ENCODE results near the gene RHOH. TPM values are rescaled to one million over a fixed set of nuclear protein-coding genes. Genes with fewer than 3 reads are reported as not detected.

Gene RHOH
- polyA plus RNA-seq, 2 of the 4 experiments (the other 2 are of a cell fraction): 0.08 to 0.26 TPM

DNA sequence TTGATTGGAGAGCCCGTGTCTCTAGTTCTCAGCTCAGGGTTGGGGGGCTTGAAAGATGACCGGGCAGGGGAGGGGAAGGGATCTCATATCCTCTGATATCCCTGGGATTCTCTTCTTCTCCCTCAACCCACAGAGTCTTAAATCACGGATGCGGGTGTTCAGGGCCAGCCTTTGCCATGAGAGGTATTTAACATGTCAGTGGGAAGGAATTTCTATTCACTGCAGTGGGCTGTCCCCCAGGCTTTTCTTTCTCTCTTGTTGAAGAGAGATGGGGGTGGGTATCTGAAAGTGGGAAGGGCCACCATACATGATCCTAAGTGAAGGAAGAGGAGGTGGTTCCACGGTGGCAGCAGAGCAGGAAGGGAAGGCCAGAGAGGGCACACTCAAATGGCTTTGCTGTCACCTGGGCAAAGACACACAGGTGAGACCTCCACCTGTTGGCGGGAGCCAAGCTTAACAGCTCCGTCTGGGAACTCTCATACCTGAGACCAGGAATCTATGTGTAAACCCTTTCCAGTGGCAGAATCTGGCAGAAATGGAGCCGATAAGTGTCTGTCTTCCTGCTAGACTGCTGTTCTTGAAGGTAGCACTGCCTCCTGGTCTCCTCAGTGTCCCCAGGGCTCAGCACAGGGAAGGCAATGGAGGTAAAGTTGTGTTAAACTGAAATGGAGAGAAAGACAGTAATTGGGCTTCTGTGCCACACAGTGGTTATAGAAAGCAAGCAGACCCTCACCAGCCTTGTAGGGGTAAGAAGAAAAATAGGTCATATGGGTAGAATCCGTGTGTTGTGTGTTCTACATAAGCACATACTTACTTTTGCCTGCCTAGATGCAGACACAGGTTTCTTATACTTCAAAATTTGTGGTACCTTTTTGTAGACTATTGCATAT lies 49.4 kb downstream of the RHOH start:
- H3K4me1 ChIP-seq: peaks cover 7% of the 10 kb centered on the region
- WGBS (ENCODE audit: missing lambda C conversion rate): 74% methylated on average over 9 of the region's 9 CpGs
- no peak for FAIRE-seq
- H3K4me3 ChIP-seq: no peak overlapping the region
- ATAC-seq: no peak
- no peak overlapping the region for H3K27ac ChIP-seq
- ChIA-PET POLR2A (no interaction called here), CTCF (interaction anchor here (0.6 kb wide), 1 partner anchor 14 kb away, joined by 3 read pairs; no protein-coding TSS in a partner anchor)
- H3K4me2 ChIP-seq: no peak overlapping the region
- H3K9me3 ChIP-seq: no peaks in the 10 kb centered on the region
- no peak for DNase-seq (ENCODE audit: low read depth in 1 of 2, low spot score in 1 of 2)
- TF ChIP-seq FOXS1 (CRISPR knock-in tag; IDR thresholded peaks at IDR 0.05): no peak
- TF ChIP-seq, protein P1, sequence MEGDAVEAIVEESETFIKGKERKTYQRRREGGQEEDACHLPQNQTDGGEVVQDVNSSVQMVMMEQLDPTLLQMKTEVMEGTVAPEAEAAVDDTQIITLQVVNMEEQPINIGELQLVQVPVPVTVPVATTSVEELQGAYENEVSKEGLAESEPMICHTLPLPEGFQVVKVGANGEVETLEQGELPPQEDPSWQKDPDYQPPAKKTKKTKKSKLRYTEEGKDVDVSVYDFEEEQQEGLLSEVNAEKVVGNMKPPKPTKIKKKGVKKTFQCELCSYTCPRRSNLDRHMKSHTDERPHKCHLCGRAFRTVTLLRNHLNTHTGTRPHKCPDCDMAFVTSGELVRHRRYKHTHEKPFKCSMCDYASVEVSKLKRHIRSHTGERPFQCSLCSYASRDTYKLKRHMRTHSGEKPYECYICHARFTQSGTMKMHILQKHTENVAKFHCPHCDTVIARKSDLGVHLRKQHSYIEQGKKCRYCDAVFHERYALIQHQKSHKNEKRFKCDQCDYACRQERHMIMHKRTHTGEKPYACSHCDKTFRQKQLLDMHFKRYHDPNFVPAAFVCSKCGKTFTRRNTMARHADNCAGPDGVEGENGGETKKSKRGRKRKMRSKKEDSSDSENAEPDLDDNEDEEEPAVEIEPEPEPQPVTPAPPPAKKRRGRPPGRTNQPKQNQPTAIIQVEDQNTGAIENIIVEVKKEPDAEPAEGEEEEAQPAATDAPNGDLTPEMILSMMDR (IDR thresholded peaks at IDR 0.05): no peak
- TF ChIP-seq ZSCAN20 (CRISPR knock-in tag; IDR thresholded peaks at IDR 0.05): no peak
- no peak for TF ChIP-seq HOXB13 (CRISPR knock-in tag; IDR thresholded peaks at IDR 0.05; ENCODE audit: low read depth)
- TF ChIP-seq ZC3H11A (IDR thresholded peaks at IDR 0.05): no peak
- TF ChIP-seq JUNB (IDR thresholded peaks at IDR 0.05): no peak
- TF ChIP-seq EHF (CRISPR knock-in tag; IDR thresholded peaks at IDR 0.05): no peak
- no peak for TF ChIP-seq FOSL2 (IDR thresholded peaks at IDR 0.05)
- TF ChIP-seq FOSL2 (CRISPR knock-in tag; IDR thresholded peaks at IDR 0.05): no peak
- TF ChIP-seq NFE2L2 (conservative IDR thresholded peaks at IDR 0.05; ENCODE audit: low read length): no peak
- TF ChIP-seq NR3C1 (IDR thresholded peaks at IDR 0.05): no peak
- TF ChIP-seq RCOR1 (IDR thresholded peaks at IDR 0.05; ENCODE audit: low read depth, low read length): no peak
- TF ChIP-seq, protein P2, sequence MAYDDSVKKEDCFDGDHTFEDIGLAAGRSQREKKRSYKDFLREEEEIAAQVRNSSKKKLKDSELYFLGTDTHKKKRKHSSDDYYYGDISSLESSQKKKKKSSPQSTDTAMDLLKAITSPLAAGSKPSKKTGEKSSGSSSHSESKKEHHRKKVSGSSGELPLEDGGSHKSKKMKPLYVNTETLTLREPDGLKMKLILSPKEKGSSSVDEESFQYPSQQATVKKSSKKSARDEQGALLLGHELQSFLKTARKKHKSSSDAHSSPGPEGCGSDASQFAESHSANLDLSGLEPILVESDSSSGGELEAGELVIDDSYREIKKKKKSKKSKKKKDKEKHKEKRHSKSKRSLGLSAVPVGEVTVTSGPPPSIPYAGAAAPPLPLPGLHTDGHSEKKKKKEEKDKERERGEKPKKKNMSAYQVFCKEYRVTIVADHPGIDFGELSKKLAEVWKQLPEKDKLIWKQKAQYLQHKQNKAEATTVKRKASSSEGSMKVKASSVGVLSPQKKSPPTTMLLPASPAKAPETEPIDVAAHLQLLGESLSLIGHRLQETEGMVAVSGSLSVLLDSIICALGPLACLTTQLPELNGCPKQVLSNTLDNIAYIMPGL (CRISPR knock-in tag; IDR thresholded peaks at IDR 0.05; ENCODE audit: borderline replicate concordance): no peak
- TF ChIP-seq POLR2AphosphoS2 (conservative IDR thresholded peaks at IDR 0.05; ENCODE audit: low read length): no peak

DNA sequence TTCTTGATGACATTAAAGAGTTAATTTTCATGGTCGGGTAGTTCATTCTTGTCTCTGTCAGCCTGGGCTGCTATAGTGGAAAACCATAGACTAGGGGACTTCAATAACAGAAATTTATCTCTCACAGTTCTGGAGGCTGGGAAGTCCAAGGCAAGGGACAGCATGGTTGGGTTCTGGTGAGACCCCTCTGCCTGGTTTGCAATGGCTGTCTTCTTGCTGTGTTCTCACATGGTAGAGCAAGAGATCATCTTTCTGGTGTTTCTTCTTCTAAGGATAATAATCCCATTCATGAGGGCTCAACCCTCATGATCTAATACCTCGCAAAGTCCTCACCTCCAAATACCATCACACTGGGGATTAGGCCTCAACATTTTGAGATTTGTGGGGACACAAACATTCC lies 50.1 kb downstream of the RHOH start:
- H3K4me2 ChIP-seq: no peak overlapping the region
- WGBS (ENCODE audit: missing lambda C conversion rate): 84% methylated on average over 2 of the region's 2 CpGs
- no peak overlapping the region for H3K4me3 ChIP-seq
- TF ChIP-seq HOXB13 (CRISPR knock-in tag; IDR thresholded peaks at IDR 0.05; ENCODE audit: low read depth): no peak
- no peak for TF ChIP-seq MYC (IDR thresholded peaks at IDR 0.05; ENCODE audit: borderline replicate concordance, low read length)
- TF ChIP-seq ZC3H11A (IDR thresholded peaks at IDR 0.05): no peak
- no peak for TF ChIP-seq BHLHE40 (IDR thresholded peaks at IDR 0.05; ENCODE audit: low read depth, low read length)
- TF ChIP-seq, protein P3, sequence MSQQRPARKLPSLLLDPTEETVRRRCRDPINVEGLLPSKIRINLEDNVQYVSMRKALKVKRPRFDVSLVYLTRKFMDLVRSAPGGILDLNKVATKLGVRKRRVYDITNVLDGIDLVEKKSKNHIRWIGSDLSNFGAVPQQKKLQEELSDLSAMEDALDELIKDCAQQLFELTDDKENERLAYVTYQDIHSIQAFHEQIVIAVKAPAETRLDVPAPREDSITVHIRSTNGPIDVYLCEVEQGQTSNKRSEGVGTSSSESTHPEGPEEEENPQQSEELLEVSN (IDR thresholded peaks at IDR 0.05; ENCODE audit: borderline replicate concordance, low read depth): no peak
- TF ChIP-seq RFX5 (IDR thresholded peaks at IDR 0.05): no peak
- TF ChIP-seq, protein P4, sequence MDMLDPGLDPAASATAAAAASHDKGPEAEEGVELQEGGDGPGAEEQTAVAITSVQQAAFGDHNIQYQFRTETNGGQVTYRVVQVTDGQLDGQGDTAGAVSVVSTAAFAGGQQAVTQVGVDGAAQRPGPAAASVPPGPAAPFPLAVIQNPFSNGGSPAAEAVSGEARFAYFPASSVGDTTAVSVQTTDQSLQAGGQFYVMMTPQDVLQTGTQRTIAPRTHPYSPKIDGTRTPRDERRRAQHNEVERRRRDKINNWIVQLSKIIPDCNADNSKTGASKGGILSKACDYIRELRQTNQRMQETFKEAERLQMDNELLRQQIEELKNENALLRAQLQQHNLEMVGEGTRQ (IDR thresholded peaks at IDR 0.05): no peak
- TF ChIP-seq, protein P2 (CRISPR knock-in tag; IDR thresholded peaks at IDR 0.05; ENCODE audit: borderline replicate concordance): no peak
- peaks cover 14% of the 10 kb centered on the region for H3K4me1 ChIP-seq
- H3K27ac ChIP-seq: no peak overlapping the region
- POLR2A ChIA-PET: no interaction called here
- H3K9me3 ChIP-seq: no peaks in the 10 kb centered on the region
- FAIRE-seq: no peak
- CTCF ChIA-PET: interaction anchor here (0.6 kb wide), 1 partner anchor 15 kb away, joined by 3 read pairs; no protein-coding TSS in a partner anchor
- ATAC-seq: no peak
- DNase-seq (ENCODE audit: low read depth in 1 of 2, low spot score in 1 of 2): no peak

Data from A549 (cell line).